WERI-Rb-1 (cell line): ENCODE data around the gene CHRM4.
A peak's percentile ranks its signal among the peaks of the same experiment; 100 is the strongest.

ENCODE experiments used
- DNase-seq: peaks from one replicate; pipeline ENCODE4 v3.0.0-alpha.2; 2020
- H3K27ac ChIP-seq: fragments of 250-450 bp; sonication (Bioruptor Pico); 2 replicates; pipeline ENCODE4 v1.5.1; 2020; ENCODE audit warnings: mild to moderate bottlenecking, moderate library complexity
- H3K27me3 ChIP-seq: fragments of 250-450 bp; sonication (Bioruptor Pico); 2 replicates; pipeline ENCODE4 v1.5.1; 2021; ENCODE audit warnings: mild to moderate bottlenecking, low read depth, moderate library complexity; ENCODE audit not compliant: insufficient read depth, severe bottlenecking
- H3K36me3 ChIP-seq: fragments of 250-450 bp; sonication (Bioruptor Pico); 2 replicates; pipeline ENCODE4 v1.5.1; 2020; ENCODE audit warnings: mild to moderate bottlenecking, moderate library complexity
- H3K4me3 ChIP-seq: 2 replicates; pipeline ENCODE4 v1.5.1; 2011; ENCODE audit warnings: low read depth, mild to moderate bottlenecking, control low read depth, low read length
- H3K9me3 ChIP-seq: fragments of 250-450 bp; sonication (Bioruptor Pico); 2 replicates; pipeline ENCODE4 v1.5.1; 2021; ENCODE audit warnings: mild to moderate bottlenecking, moderate library complexity; ENCODE audit not compliant: severe bottlenecking
- TF ChIP-seq, protein P1 (sequence below): IDR thresholded peaks from 2 replicates; pipeline ENCODE4 v1.5.1; 2011; ENCODE audit warnings: low read depth, mild to moderate bottlenecking, control low read depth, inconsistent platforms, low read length

The CHRM4 gene

DNA sequence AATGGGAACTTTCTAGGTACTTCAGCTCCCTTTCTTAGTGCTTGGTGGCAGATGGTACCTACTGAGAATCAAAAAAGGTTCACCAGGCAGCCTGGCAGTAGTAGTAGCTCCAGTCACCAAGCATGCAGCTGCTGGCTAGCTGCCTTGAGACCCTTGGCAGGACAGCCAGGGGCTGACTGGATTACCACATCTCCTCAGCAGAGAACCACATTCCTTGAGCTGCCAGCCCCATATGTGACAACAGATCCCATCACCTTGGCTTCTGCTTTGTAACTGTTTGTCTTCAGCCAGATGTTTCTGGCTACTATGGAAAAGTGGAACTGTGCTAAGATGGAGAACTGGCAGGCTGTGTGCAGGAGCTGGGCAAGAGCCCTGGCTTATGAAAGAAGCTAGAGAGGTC, 39.6 kb upstream of the CHRM4 start:
- Histone ChIP-seq H3K27me3 (no peaks in the 10 kb centered on the region), H3K36me3 (peaks cover 25% of the 10 kb centered on the region), H3K4me3 (no peak overlapping the region), H3K27ac (no peak overlapping the region), H3K9me3 (no peaks in the 10 kb centered on the region)
- no peak for DNase-seq
- TF ChIP-seq, protein P1, sequence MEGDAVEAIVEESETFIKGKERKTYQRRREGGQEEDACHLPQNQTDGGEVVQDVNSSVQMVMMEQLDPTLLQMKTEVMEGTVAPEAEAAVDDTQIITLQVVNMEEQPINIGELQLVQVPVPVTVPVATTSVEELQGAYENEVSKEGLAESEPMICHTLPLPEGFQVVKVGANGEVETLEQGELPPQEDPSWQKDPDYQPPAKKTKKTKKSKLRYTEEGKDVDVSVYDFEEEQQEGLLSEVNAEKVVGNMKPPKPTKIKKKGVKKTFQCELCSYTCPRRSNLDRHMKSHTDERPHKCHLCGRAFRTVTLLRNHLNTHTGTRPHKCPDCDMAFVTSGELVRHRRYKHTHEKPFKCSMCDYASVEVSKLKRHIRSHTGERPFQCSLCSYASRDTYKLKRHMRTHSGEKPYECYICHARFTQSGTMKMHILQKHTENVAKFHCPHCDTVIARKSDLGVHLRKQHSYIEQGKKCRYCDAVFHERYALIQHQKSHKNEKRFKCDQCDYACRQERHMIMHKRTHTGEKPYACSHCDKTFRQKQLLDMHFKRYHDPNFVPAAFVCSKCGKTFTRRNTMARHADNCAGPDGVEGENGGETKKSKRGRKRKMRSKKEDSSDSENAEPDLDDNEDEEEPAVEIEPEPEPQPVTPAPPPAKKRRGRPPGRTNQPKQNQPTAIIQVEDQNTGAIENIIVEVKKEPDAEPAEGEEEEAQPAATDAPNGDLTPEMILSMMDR = no peak

DNA sequence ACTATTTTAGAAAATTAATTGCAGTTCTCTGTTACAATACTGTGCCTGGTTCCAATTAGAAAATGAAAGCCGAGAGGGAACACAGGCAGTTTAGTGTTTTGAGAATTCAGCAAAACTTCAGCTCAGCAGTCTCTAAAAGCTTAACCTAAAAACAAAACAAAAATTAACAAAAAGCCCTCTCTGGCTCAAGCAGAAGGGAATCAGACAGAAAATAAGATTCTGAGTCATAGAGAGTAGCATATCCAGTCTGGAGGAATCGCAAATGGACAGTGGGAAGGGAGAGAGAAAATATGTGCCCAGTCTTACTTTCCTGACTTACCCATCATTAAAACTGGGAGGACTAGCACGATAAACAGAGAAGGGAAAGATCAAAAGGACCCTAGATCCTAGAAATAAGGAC, 38.1 kb upstream of the CHRM4 start:
- no peak overlapping the region for H3K27ac ChIP-seq
- H3K36me3 ChIP-seq = peaks cover 25% of the 10 kb centered on the region
- H3K27me3 ChIP-seq = no peaks in the 10 kb centered on the region
- no peak overlapping the region for H3K4me3 ChIP-seq
- TF ChIP-seq, protein P1 = no peak
- no peaks in the 10 kb centered on the region for H3K9me3 ChIP-seq
- no peak for DNase-seq

DNA sequence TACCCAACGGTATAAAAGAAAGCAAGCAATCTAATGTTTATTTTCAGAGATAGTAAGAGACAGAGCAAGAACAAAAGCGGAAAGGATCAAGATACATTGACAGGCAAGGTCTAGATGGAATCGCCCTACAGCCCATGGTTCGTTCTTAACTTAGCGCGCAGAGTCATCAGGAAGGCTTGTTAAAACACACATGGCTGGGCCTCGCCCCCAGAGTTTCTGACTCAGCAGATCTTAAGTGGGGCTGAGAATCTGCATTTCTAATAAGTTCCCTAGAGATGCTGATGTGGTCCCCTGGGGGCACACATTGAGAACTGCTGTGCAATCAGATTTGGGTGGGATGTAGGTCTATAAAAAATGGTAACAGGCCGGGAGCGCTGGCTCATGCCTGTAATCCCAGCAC, 35.8 kb upstream of the CHRM4 start:
- DNase-seq = no peak
- Histone ChIP-seq H3K9me3 (no peaks in the 10 kb centered on the region), H3K4me3 (no peak overlapping the region), H3K27ac (no peak overlapping the region), H3K27me3 (no peaks in the 10 kb centered on the region), H3K36me3 (peaks cover 18% of the 10 kb centered on the region)
- TF ChIP-seq, protein P1 = no peak

DNA sequence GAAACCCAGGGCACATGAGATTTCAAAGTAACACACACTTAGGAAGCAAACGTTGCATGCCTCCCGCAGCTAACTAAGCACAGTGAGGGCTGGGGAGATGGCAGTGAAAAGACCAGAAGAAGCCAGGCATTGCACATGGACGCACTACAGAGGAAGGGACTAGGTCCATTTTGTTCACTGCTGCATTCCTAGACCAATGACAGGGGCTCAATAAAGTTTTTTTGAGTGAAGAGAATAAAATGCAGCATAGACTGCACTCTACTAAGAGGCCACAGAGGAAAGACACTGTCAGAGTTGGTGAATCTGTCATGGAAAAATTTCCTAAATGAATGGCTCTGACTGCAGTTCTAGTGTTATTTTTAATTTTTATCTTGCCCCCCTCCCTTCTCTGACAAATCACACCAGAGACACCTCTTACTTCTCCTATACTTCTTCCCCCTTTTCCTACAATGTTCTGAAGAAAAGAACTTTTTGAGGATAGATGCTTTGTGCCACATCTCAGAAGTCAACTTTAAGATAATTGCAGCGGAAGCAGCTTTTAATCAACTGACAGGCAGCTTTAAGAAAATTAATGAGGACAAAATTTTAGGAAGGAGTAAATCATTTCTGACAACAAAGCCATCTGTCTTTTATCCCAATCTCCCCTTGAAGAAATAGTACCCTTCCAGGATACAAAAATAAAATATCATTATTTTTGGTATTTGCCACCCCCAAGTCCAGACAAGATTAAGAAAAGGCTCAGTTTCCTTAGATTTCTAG, 34.8 kb upstream of the CHRM4 start:
- H3K4me3 ChIP-seq = no peak overlapping the region
- H3K36me3 ChIP-seq = peaks cover 22% of the 10 kb centered on the region
- H3K9me3 ChIP-seq = no peaks in the 10 kb centered on the region
- TF ChIP-seq, protein P1 = no peak
- no peak for DNase-seq
- H3K27ac ChIP-seq = no peak overlapping the region
- H3K27me3 ChIP-seq = no peaks in the 10 kb centered on the region

DNA sequence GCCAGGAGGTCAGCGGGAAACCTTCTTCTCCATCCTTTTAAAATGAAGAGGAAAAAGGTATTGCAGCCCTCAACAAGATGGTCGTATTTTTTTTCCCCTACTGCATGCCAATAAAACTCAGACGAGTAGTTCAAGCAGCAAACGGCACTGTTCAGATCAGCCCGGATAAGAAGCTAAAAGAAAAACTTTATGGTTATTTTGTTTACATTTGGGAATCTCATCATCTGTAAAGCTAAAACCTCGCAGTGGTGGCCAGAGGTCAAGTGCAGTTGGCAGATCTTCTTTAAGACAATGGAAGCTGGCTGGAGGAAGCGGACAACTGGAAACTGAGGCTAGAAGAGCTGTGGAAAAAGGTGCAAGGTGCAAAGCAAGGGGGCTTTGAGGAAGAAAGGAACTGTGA, 31.0 kb upstream of the CHRM4 start:
- no peak for DNase-seq

More for the DNA sequence above, 31.0 kb upstream of the CHRM4 start:
- no peaks in the 10 kb centered on the region for H3K9me3 ChIP-seq
- no peaks in the 10 kb centered on the region for H3K27me3 ChIP-seq
- peaks cover 13% of the 10 kb centered on the region for H3K36me3 ChIP-seq
- H3K27ac ChIP-seq = peak overlapping the region; percentile 64
- TF ChIP-seq, protein P1 = no peak
- H3K4me3 ChIP-seq = no peak overlapping the region
